H1 (cell line): ENCODE measurements around the gene DRC3. TPM values are rescaled to one million over a fixed set of nuclear protein-coding genes. Genes with fewer than 3 reads are reported as not detected.

Source experiments
- CTCF ChIA-PET: fragments of 300-600 bp; sonication (Branson Sonifier 250); formaldehyde crosslinking; loops from one replicate; lab custom pipeline; 2021; ENCODE audit not compliant: partially characterized antibody; lab: Charles Lee
- POLR2A ChIA-PET: fragments of 300-600 bp; sonication (Branson Sonifier 250); formaldehyde crosslinking; loops from one replicate; lab custom pipeline; 2021; ENCODE audit warnings: inconsistent platforms; ENCODE audit not compliant: partially characterized antibody; lab: Charles Lee
- DNase-seq, 2 experiments: peaks; one replicate each; pipeline versions ENCODE4 v3.0.0 to v3.0.0-alpha.2; 2010 to 2022; ENCODE audit warnings: low spot score in 2 of 2, low read depth in 1 of 2, mixed read lengths in 1 of 2
- FAIRE-seq: peaks from 2 replicates; lab custom pipeline; 2011; peaks lifted over from hg19 to GRCh38; lab: Jason Lieb, UNC
- H2AFZ ChIP-seq: 2 replicates; pipeline ENCODE4 v1.8.1; 2012; ENCODE audit warnings: low read length, inconsistent platforms
- H2AK5ac ChIP-seq: 2 replicates; pipeline ENCODE4 v1.6.1; 2013; ENCODE audit warnings: low read depth, low read length
- H2BK120ac ChIP-seq: replicated peaks from 2 replicates; pipeline ENCODE3; 2013; ENCODE audit warnings: low read depth, low read length, inconsistent platforms
- H2BK12ac ChIP-seq: 2 replicates; pipeline ENCODE4 v1.6.1; 2013; ENCODE audit warnings: low read depth, low read length
- H2BK15ac ChIP-seq: 2 replicates; pipeline ENCODE4 v1.6.1; 2013; ENCODE audit warnings: low read length
- H2BK20ac ChIP-seq: 2 replicates; pipeline ENCODE4 v1.6.1; 2013; ENCODE audit warnings: low read length
- H2BK5ac ChIP-seq: 2 replicates; pipeline ENCODE4 v1.6.1; 2013; ENCODE audit warnings: low read depth, low read length
- H3K14ac ChIP-seq: 2 replicates; pipeline ENCODE4 v1.6.1; 2013; ENCODE audit warnings: inconsistent platforms; ENCODE audit not compliant: insufficient read length
- H3K18ac ChIP-seq: 2 replicates; pipeline ENCODE4 v1.6.1; 2013; ENCODE audit warnings: low read length; ENCODE audit errors: extremely low read depth
- H3K23ac ChIP-seq: 2 replicates; pipeline ENCODE4 v1.6.1; 2013; ENCODE audit warnings: inconsistent platforms; ENCODE audit not compliant: insufficient read length
- H3K23me2 ChIP-seq: 2 replicates; pipeline ENCODE4 v1.6.1; 2013; ENCODE audit warnings: low read depth, low read length
- H3K27ac ChIP-seq: 2 replicates; pipeline ENCODE4 v1.6.1; 2011; ENCODE audit warnings: low read depth, low read length, inconsistent platforms
- H3K27me3 ChIP-seq, 4 experiments: replicated peaks in 1 of 4; 1 replicate in 1 of 4; 2 replicates in 3 of 4; pipeline versions ENCODE4 v1.6.1 to v1.8.1; 2011 to 2013; ENCODE audit warnings: low read length in 3 of 4, mild to moderate bottlenecking in 3 of 4, inconsistent platforms in 2 of 4, mixed read lengths in 2 of 4, moderate library complexity in 1 of 4; ENCODE audit not compliant: control insufficient read depth in 3 of 4, insufficient read depth in 3 of 4; ENCODE audit errors: extremely low read depth in 1 of 4
- H3K36me3 ChIP-seq, 4 experiments: 2 replicates each; pipeline versions ENCODE4 v1.6.1 to v1.8.1; 2011 to 2013; ENCODE audit warnings: mild to moderate bottlenecking in 4 of 4, low read length in 3 of 4, moderate library complexity in 2 of 4, control low read depth in 1 of 4, inconsistent platforms in 1 of 4; ENCODE audit not compliant: insufficient read depth in 4 of 4, control insufficient read depth in 2 of 4
- H3K4ac ChIP-seq: replicated peaks from 2 replicates; pipeline ENCODE3; 2013; ENCODE audit warnings: low read length, low read depth, mixed read lengths, inconsistent platforms; ENCODE audit not compliant: insufficient read length
- H3K4me1 ChIP-seq, 4 experiments: replicated peaks in 1 of 4; 1 replicate in 1 of 4; 2 replicates in 3 of 4; pipeline versions ENCODE4 v1.6.1 to v1.8.1; 2011 to 2013; ENCODE audit warnings: low read length in 3 of 4, inconsistent platforms in 2 of 4, mixed read lengths in 1 of 4; ENCODE audit not compliant: insufficient read depth in 4 of 4, control insufficient read depth in 3 of 4
- H3K4me2 ChIP-seq, 2 experiments: 2 replicates each; pipeline versions ENCODE4 v1.6.1 to v1.8.1; 2011 to 2013; ENCODE audit warnings: low read depth in 2 of 2, low read length in 2 of 2, control low read depth in 1 of 2, inconsistent platforms in 1 of 2, mild to moderate bottlenecking in 1 of 2; ENCODE audit not compliant: insufficient read depth in 1 of 2
- H3K4me3 ChIP-seq, 4 experiments: fragments of 200-600, 300-600 bp in 1 of 4; sonication (generic), shearing (Covaris generic), sonication (Bioruptor Twin) in 1 of 4; 2 replicates each; pipeline versions ENCODE4 v1.5.1 to v1.8.1; 2011 to 2016; ENCODE audit warnings: low read length in 4 of 4, low read depth in 3 of 4, control low read depth in 2 of 4, inconsistent platforms in 2 of 4, mild to moderate bottlenecking in 2 of 4, mixed read lengths in 1 of 4, moderate library complexity in 1 of 4; ENCODE audit not compliant: insufficient read depth in 2 of 4; ENCODE audit errors: extremely low read depth in 1 of 4
- H3K56ac ChIP-seq: replicated peaks from 2 replicates; pipeline ENCODE3; 2013; ENCODE audit warnings: low read depth, mild to moderate bottlenecking, mixed read lengths, low read length, inconsistent platforms; ENCODE audit not compliant: insufficient read length
- H3K79me1 ChIP-seq: 2 replicates; pipeline ENCODE4 v1.6.1; 2013; ENCODE audit warnings: low read depth, low read length, control low read depth
- H3K79me2 ChIP-seq, 2 experiments: 2 replicates each; pipeline versions ENCODE4 v1.6.1 to v1.8.1; 2012 to 2013; ENCODE audit warnings: low read length in 2 of 2, mild to moderate bottlenecking in 2 of 2, inconsistent platforms in 1 of 2; ENCODE audit not compliant: insufficient read depth in 2 of 2, control insufficient read depth in 1 of 2
- H3K9ac ChIP-seq, 4 experiments: replicated peaks in 1 of 4; 1 replicate in 1 of 4; 2 replicates in 3 of 4; pipeline versions ENCODE4 v1.6.1 to v1.8.1; 2011 to 2013; ENCODE audit warnings: low read depth in 3 of 4, low read length in 3 of 4, control low read depth in 2 of 4, mild to moderate bottlenecking in 2 of 4, moderate library complexity in 2 of 4, inconsistent platforms in 1 of 4; ENCODE audit errors: extremely low read depth in 1 of 4
- H3K9me3 ChIP-seq, 2 experiments: 2 replicates each; pipeline versions ENCODE4 v1.6.1 to v1.8.1; 2012 to 2013; ENCODE audit warnings: mild to moderate bottlenecking in 2 of 2, moderate library complexity in 2 of 2, control low read depth in 1 of 2, inconsistent platforms in 1 of 2, low read depth in 1 of 2, low read length in 1 of 2, mixed read lengths in 1 of 2; ENCODE audit not compliant: insufficient read depth in 2 of 2
- H4K20me1 ChIP-seq, 2 experiments: replicated peaks in 1 of 2; 2 replicates each; pipeline versions ENCODE3 to v1.8.1; 2011 to 2013; ENCODE audit warnings: inconsistent platforms in 2 of 2, low read length in 2 of 2, mild to moderate bottlenecking in 1 of 2; ENCODE audit not compliant: insufficient read depth in 2 of 2, control insufficient read depth in 1 of 2
- H4K5ac ChIP-seq: 2 replicates; pipeline ENCODE4 v1.6.1; 2013; ENCODE audit warnings: low read length, low read depth, mixed read lengths, inconsistent platforms; ENCODE audit not compliant: insufficient read length
- H4K8ac ChIP-seq: 2 replicates; pipeline ENCODE4 v1.8.0; 2013; ENCODE audit warnings: mild to moderate bottlenecking, moderate library complexity, low read length, inconsistent platforms; ENCODE audit not compliant: insufficient read depth; ENCODE audit errors: extremely low read depth
- H4K91ac ChIP-seq: replicated peaks from 2 replicates; pipeline ENCODE3; 2013; ENCODE audit warnings: low read length, mixed read lengths, inconsistent platforms; ENCODE audit not compliant: insufficient read length
- CHD2 ChIP-seq: IDR thresholded peaks from 2 replicates; pipeline ENCODE4 v1.6.1; 2012; ENCODE audit warnings: low read length, improper control_type of control experiment
- CTBP2 ChIP-seq: IDR thresholded peaks from 2 replicates; pipeline ENCODE4 v1.7.0; 2011; ENCODE audit warnings: borderline replicate concordance, mild to moderate bottlenecking, moderate library complexity, mixed read lengths, low read length; ENCODE audit not compliant: insufficient read depth, insufficient read length
- EP300 ChIP-seq, 2 experiments: IDR thresholded peaks; 1 replicate in 1 of 2; 2 replicates in 1 of 2; pipeline ENCODE4 v1.6.1; 2011 to 2012; ENCODE audit warnings: low read depth in 2 of 2, low read length in 2 of 2, mild to moderate bottlenecking in 2 of 2, borderline replicate concordance in 1 of 2, inconsistent platforms in 1 of 2, moderate library complexity in 1 of 2
- GABPA ChIP-seq: IDR thresholded peaks from 2 replicates; pipeline ENCODE4 v1.6.1; 2011; ENCODE audit warnings: mild to moderate bottlenecking, low read length, moderate library complexity, borderline replicate concordance; ENCODE audit not compliant: insufficient read depth
- HDAC2 ChIP-seq, 2 experiments: fragments of 300-600 bp in 1 of 2; sonication (generic) in 1 of 2; IDR thresholded peaks; 2 replicates each; pipeline ENCODE4 v1.6.1; 2011 to 2012; ENCODE audit warnings: low read depth in 2 of 2, low read length in 2 of 2, mild to moderate bottlenecking in 2 of 2, moderate library complexity in 2 of 2, borderline replicate concordance in 1 of 2, inconsistent platforms in 1 of 2
- JUN ChIP-seq: IDR thresholded peaks from 2 replicates; pipeline ENCODE4 v1.6.1; 2011; ENCODE audit warnings: low read depth, mild to moderate bottlenecking, improper control_type of control experiment, low read length
- RAD21 ChIP-seq, 2 experiments: IDR thresholded peaks in 1 of 2; conservative IDR thresholded peaks in 1 of 2; 2 replicates each; pipeline ENCODE4 v1.6.1; 2011; ENCODE audit warnings: low read depth in 2 of 2, low read length in 2 of 2, improper control_type of control experiment in 1 of 2, inconsistent platforms in 1 of 2, mild to moderate bottlenecking in 1 of 2, moderate library complexity in 1 of 2
- RNF2 ChIP-seq: fragments of 200-900, 300-1000 bp; sonication (generic); IDR thresholded peaks from 2 replicates; pipeline ENCODE4 v1.7.1; 2016; ENCODE audit warnings: borderline replicate concordance, low read depth, mild to moderate bottlenecking, antibody characterized with exemption, low read length; ENCODE audit not compliant: poor library complexity, severe bottlenecking; ENCODE audit errors: missing control alignments
- SIX5 ChIP-seq: IDR thresholded peaks from 2 replicates; pipeline ENCODE4 v1.6.1; 2011; ENCODE audit warnings: mild to moderate bottlenecking, low read depth, low read length
- TCF12 ChIP-seq: IDR thresholded peaks from 2 replicates; pipeline ENCODE4 v1.6.1; 2011; ENCODE audit warnings: low read depth, mild to moderate bottlenecking, low read length
- WGBS, 2 experiments: shearing (Covaris generic) in 1 of 2; methylation state at CpG; one replicate each; pipeline versions ENCODE4 v1.1.6 to v1.1.7; 2013 to 2015; ENCODE audit warnings: low lambda C conversion rate in 2 of 2, mixed read lengths in 2 of 2, inconsistent platforms in 1 of 2, low coverage in 1 of 2, missing lambda C conversion rate in 1 of 2; ENCODE audit not compliant: insufficient replicate concordance in 2 of 2, insufficient coverage in 1 of 2, insufficient read length in 1 of 2; ENCODE audit errors: extremely low coverage in 1 of 2, missing lambda C conversion rate in 1 of 2; 5-methylcytosine and 5-hydroxymethylcytosine counted together
- polyA plus RNA-seq, 7 experiments: library from polyadenylated mRNA; depleted of rRNA in 3 of 7; stranded (reverse) in 5 of 7; unstranded in 2 of 7; fragments of >200 nt in 5 of 7; fragments of 200-250 nt in 2 of 7; gene quantifications; 1 replicate in 5 of 7; 2 replicates in 1 of 7; 4 replicates in 1 of 7; pipeline versions ENCODE4 v1.2.1 to v1.2.3, GENCODE V29; 2011 to 2013; ENCODE audit warnings: missing spikeins in 2 of 7, mixed read lengths in 2 of 7
- total RNA-seq: library from RNA; stranded (reverse); fragmentation: NEBNext Ultra II Directional; extraction: Animal tissue kit (Norgen Biotek cat#: 25700); gene quantifications from 2 replicates; pipeline ENCODE4 v1.2.1, GENCODE V29; 2021

DRC3 gene
- total and polyA plus RNA-seq, 2 of the 8 experiments (the other 6 are each of a cell fraction or from before 2014, with no cell fraction given): 0.59 TPM; not detected in 1

- H3K79me1 ChIP-seq: no peaks in the 10 kb centered on the region
- H2BK20ac ChIP-seq: no peak overlapping the region
- no peak overlapping the region for H3K4ac ChIP-seq
- no peaks in the 10 kb centered on the region for H3K9me3 ChIP-seq
- no peak overlapping the region for H2BK120ac ChIP-seq
- H3K4me3 ChIP-seq: no peak overlapping the region
- no peaks in the 10 kb centered on the region; a peak in 1 of 7 replicates for H3K4me1 ChIP-seq
- H2BK12ac ChIP-seq: no peak overlapping the region
- 85% methylated on average over 6 of the region's 6 CpGs; no CpG with 5 or more reads in 1 of the 2 experiments for WGBS, 2 experiments
- H3K27ac ChIP-seq: no peak overlapping the region
- no peak overlapping the region for H2AFZ ChIP-seq
- H3K4me2 ChIP-seq: no peak overlapping the region
- H2AK5ac ChIP-seq: no peak overlapping the region
- no peaks in the 10 kb centered on the region for H4K20me1 ChIP-seq
- H3K27me3 ChIP-seq: no peaks in the 10 kb centered on the region
- no peaks in the 10 kb centered on the region for H3K36me3 ChIP-seq
- H3K18ac ChIP-seq: no peak overlapping the region
- H3K23ac ChIP-seq: no peak overlapping the region
- H3K14ac ChIP-seq: no peak overlapping the region
- H3K9ac ChIP-seq: no peak overlapping the region
- no peak overlapping the region for H2BK15ac ChIP-seq
- no peak overlapping the region for H4K5ac ChIP-seq
- H4K91ac ChIP-seq: no peak overlapping the region
- H3K56ac ChIP-seq: no peak overlapping the region
- H4K8ac ChIP-seq: no peak overlapping the region
- no peaks in the 10 kb centered on the region for H3K23me2 ChIP-seq
- DNase-seq (no peak), FAIRE-seq (no peak)
- CTCF ChIA-PET: interaction anchor here (0.6 to 5.4 kb wide), 9 partner anchors 10 to 158 kb away, joined by 3 to 42 read pairs (median 3); no protein-coding TSS in a partner anchor
- TF ChIP-seq EP300 (IDR thresholded peaks at IDR 0.05; ENCODE audit: borderline replicate concordance in 1 of 2, low read depth in 2 of 2, low read length in 2 of 2) (no peak), JUN (no peak), CHD2 (no peak), RNF2 (no peak), TCF12 (no peak), GABPA (no peak), CTBP2 (no peak), SIX5 (no peak), RAD21 (IDR thresholded peaks at IDR 0.05 in 1 of 2, conservative IDR thresholded peaks at IDR 0.05 in 1 of 2; ENCODE audit: low read depth in 2 of 2, low read length in 2 of 2) (no peak), HDAC2 (IDR thresholded peaks at IDR 0.05; ENCODE audit: borderline replicate concordance in 1 of 2, low read depth in 2 of 2, low read length in 2 of 2) (no peak)
- H3K79me2 ChIP-seq: no peaks in the 10 kb centered on the region
- no peak overlapping the region for H2BK5ac ChIP-seq
- POLR2A ChIA-PET: no interaction called here
These were observed 10.7 kb downstream of the DRC3 start for GRCh38 chr17:17983376-17983775.
